HCEC 1CT (cell line): Measurements from ENCODE around the gene KRT40.
"Not testable (repeated sequence)": the region's sequence is repeated elsewhere in the genome, so short reads cannot be mapped to it uniquely, and the experiment has no call there.

ENCODE experiments used
- DNase-seq: peaks from one replicate; pipeline ENCODE4 v3.0.0-alpha.2; 2017

Gene KRT40

DNA sequence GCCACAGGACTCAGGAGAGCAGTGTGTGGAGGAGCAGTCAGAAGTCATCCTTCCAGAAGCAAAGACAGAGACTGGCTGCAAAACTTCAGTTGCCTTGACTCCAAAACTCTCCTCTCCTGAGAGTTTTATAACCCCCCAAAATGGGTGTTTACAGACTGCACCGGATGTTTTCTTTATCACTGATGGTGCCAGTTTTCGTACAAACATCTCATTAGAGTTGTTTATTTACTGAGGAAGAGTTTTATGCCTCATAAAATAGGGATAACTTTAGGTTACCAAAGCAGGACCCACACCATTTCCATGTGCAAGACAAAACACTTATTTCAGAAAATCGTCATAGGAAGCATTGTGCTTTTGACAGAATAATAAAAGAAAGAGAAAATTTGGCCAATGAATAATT lies at the start of gene KRT40:
KRT40 (minus strand) TSS at position 101 of the 400 bp plus-strand sequence; CDS start at position 48, 53 bp downstream.
- no peak for DNase-seq

DNA sequence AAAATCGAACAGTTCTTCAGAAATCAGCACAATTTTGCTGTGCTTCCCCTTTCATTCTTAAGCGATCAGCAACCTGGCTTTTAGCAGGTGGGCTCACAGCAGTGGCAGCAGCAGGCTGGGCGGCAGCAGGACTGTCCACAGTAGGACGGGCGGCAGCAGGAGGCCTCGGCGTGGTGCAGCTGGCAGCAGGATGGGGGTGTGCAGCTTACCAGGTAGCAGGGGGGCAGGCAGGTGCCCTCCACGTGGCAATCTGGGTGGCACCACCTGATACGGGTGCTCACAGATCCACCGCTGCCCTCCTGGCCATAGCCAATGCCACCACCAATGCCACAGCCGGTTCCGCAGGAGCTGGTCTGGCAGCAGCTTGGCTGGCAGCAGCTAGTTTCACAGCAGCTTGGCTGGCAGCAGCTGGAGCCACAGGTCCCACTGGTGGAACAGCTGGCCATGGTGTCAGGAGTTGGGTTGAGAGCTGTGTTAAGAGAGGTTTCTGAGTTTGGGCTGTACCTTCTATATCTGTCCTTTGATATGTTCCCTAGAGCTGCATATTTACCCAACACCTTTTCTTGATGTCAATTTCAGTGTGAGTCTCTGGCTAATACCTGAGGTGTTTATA lies 45.6 kb upstream of the KRT40 start, which contains the start of gene KRTAP1-4:
KRTAP1-4 (minus strand) TSS at position 563 of the 613 bp plus-strand sequence; CDS start at position 446, 117 bp downstream.
- no peak for DNase-seq

DNA sequence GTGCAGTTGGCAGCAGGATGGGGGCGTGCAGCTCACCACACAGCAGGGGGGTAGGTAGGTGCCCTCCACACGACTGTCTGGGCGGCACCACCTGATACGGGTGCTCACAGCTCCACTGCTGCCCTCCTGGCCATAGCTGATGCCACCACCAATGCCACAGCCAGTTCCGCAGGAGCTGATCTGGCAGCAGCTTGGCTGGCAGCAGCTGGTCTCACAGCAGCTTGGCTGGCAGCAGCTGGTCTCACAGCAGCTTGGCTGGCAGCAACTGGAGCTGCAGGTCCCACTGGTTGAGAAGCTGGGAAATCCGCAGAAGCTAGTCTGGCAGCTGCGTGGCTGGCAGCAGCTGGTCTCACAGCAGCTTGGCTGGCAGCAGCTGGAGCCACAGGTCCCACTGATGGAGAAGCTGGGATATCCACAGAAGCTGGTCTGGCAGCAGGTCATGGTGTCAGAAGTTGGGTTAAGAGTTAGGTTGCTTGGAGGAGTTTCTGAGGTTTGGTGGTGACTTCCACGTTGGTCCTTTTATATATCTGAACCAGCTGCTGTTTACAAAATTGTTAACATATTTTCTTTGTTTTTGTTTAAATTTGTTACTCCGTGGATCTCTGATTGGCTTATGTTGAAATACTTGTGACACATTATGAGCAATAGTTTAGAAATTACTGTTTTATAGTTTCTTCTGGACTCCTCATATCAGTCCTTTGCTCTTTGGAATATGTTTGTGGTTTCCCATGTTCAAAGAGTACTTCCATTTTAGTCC lies 42.8 kb upstream of the KRT40 start, which contains the start of gene KRTAP1-5:
KRTAP1-5 (minus strand) TSS at position 494 of the 757 bp plus-strand sequence; CDS start at position 441, 53 bp downstream.
- peak; percentile 99 for DNase-seq

DNA sequence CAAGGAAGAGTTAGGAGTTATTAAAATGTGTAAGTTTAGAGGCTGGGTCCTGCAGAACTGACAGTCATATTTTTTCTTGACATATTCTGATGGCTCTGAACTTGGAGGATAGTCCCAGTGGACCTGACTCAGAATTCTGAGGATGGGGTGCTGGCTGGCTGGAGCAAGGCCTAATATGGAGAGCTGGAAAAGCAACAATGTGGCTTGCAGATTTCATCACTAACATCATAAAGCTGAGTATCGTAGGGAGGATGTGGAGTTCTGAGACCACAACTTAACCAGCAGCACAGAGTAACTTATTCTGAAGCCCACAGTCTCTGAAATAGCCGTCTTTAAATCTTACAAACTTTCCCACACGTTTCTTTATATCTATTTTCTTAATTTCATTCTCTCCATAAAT lies 40.6 kb upstream of the KRT40 start:
- DNase-seq = no peak

DNA sequence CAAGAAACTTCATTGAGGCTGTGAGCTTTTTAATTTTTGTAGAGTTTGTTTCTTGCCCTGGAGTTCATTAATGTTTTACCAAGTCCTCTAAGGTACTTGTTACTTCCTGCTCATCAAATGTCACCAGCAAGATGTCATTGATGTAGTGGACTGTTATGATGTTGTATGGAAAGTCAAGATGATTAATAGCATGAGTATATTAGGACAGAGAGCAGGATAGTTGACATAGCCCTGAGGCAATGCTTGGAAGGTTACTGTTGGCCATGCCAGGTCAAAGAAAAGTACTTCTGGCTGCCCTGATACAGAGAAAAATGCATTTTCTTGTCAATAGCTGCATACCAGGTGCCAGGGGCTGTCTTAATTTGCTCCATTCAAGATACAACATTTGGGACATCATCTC lies 36.2 kb upstream of the KRT40 start:
- DNase-seq = no peak

DNA sequence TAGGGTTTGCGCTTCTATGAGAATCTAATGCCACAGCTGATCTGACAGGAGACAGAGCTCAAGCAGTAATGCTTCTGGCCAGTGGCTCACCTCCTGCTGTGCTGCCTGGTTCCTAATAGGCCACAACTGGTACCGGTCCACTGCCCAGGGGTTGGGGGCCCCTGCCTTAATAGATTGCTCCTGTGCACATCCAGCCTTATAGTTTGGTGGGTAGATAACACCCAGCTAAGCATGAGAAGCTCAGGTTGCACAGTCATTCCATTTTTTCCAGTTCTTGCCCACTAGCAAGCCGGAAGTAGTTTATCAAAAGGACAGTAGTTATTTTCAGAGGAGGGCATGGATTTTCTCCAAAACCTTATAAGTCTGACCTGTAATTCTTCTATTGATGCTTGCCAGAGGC lies 35.3 kb upstream of the KRT40 start:
- DNase-seq = no peak

DNA sequence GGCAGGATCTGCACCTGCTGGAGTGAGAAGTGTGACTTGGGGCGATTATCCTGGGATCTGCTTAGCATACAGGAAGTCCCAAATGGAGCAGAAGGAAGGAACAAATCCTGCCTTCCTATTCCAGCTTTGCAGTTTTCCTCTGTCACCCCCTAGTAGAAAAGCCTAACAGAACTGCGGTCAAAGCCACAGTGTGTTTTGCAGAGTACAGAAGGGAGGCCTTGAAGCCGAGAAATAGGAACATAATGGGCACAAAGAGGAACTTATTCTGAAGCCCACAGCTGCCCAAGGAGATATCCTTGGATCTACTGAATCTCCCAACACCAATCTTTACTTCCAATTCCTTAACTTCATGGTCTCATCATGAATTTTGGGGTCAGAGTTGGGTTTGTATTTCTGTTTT lies 34.4 kb upstream of the KRT40 start:
- no peak for DNase-seq

DNA sequence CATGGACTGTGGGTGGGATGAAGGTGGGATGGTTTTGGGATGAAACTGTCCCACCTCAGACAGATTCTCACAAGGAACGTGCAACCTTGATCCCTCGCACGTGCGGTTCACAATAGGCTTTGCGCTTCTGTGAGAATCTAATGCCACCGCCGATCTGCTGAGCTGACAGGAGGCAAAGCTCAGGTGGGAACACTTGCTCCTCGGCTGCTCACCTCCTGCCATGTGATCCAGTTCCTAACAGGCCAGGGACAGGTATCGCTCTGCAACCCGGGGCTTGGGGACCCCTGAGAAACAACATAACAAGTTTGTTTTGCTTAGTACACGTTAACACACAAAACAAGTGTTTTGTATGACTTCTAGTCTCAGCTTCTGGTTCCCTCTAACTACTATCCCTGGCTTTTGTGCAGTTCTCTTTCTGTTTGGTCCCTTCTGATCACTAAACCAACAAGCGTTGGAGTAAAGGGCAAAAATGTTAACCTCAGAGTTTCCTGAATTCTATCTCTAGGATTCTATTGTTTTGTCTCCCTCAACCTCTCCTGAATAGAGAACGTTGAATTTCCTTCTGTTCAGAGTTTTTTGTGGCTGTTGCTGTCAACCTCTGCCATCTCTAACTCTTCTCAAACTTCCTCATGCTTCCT lies 32.6 kb upstream of the KRT40 start:
- DNase-seq = no peak

DNA sequence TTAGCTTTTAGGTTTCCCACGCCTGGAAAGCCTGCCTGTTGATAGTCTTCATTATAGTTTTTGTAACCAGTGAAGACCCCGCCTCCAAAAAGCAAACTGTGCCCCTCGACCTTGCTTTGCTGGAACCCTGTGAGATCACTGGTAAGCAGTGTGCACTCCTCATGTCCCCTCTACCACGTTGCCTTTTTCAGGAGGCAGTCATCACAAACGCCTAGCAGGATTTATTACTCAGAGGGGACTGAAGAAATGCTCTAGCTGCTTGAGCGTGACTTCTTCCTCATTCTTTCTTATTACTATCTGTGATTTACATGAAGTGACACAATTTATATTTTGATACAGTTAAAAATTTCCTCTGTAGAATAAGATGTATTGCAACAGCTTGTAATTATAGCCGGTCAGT lies 31.3 kb upstream of the KRT40 start:
- DNase-seq = no peak

DNA sequence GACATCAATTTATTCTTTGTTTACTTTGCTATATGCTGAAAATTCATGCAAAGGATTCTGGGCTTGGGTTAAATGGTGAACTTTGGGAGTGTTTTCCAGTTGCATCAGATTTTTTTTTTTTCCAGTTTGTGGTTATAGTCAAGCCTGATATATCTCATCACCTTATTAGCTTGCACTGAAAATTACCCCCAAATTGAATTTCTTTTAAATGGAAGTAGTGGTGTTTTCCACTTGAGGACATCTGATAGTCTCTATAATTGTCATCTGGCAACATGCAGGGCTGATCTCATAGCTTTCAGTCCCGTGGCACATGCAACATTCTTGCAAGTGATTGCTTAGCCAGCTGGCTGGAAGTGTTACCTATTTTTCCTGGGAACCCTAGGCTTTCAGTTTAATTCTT lies 29.5 kb upstream of the KRT40 start:
- DNase-seq = peak; percentile 5

DNA sequence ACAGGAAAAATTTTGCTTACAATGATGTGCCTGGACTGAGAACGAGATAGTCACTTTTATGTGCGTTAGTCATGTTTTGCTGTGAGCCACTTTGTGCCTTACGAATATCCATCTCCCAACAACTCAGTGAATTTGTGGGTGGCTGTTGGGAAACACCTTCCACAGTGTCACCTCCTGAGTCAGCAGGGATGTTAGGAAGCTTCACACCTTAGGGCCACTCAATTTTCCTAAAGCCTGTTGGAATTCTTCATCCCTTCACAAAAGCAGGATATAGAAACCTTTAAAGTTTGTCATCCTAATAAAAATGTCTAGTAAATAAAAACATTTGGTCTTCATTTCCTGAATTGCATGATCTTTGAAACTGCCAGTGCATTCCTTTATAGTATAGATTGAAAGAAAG lies 29.1 kb upstream of the KRT40 start:
- peak; percentile 48 for DNase-seq

DNA sequence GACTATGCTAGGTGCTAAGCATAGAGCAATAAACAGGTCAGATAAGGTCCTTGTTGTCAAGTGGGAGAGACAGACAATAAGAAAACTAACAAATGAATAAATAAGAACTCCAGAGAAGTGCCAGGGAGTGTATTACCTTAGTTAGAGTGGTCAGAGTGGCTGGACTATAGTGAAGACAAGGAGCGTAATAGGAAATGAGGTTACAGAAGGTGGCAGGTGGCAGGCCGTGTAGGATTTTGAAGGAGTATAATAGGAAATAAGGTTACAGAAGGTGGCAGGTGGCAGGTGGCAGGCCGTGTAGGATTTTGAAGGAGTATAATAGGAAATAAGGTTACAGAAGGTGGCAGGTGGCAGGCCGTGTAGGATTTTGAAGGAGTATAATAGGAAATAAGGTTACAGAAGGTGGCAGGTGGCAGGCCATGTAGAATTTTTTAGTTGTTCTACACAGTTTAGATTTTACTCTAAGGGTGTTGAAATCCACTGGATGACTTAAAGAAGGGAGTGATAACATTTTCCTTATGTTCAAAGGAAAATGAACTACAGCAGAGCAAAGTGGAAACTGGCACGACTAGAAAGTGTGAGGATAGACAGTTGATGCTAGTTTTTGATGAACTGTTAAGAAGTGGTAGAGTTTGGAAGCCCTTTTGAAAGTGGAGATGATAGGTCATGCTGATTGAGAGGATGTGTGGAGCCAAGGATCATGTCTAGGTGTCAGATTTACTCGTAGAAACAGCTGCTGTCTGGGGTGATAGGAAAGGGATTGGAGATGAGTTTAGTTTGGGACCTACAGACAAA lies 28.4 kb upstream of the KRT40 start:
- no peak for DNase-seq

DNA sequence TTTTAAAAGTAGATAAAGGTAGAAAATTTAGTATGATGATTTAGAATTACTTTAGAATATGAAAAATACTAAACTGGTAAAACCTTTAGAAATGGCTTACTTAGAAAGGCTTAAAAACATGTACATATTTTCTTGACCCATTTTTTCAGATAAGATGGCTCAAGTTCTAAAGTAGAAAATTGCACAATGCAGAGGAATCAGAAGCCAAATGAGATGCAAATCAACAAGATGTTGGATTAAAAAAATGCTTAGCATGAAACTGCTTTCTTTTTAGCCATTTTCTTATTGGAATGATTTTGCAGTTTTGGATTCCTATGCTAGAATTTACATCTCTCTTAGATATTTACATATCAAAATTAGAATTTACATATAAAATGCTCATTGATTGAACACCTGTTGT lies 26.3 kb upstream of the KRT40 start:
- no peak for DNase-seq

DNA sequence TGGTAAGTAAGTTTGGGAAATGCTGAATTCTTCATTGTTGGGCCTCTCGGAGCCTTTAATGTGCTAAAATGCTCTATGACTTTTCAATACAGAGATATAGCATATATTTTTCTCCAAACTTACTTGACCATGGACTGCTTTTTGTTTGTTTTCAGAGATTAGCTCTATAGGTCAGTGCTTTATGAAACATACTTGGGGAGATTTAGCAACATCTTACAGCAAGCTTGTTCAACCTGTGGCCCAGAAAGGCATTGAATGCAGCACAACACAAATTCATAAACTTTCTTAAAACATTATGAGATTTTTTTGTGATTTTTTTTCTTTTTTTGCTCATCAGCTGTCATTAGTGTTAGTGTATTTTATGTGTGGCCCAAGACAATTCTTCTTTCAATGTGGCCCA lies 25.8 kb upstream of the KRT40 start:
- no peak for DNase-seq

DNA sequence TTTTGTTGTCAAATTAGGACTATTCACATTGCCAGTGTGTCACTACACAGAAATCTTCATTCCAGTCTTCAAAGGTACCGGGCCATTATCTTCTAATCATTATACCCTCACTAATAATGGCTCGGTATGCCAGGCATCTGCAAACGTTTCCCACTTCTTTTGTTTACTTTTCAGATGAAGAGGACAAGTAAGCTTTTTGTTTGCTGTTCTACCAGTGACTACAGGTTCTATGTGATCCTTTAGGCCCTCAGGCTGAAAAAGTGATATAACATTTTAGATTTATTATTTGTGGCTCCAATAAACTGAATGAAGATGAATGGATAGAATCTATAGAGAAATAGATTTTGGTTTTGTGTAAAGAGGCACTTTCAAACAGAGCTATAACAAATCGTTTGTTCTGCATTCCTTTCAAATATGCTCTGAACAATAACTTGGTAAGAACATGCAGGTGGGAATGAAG lies 25.2 kb upstream of the KRT40 start:
- no peak for DNase-seq

DNA sequence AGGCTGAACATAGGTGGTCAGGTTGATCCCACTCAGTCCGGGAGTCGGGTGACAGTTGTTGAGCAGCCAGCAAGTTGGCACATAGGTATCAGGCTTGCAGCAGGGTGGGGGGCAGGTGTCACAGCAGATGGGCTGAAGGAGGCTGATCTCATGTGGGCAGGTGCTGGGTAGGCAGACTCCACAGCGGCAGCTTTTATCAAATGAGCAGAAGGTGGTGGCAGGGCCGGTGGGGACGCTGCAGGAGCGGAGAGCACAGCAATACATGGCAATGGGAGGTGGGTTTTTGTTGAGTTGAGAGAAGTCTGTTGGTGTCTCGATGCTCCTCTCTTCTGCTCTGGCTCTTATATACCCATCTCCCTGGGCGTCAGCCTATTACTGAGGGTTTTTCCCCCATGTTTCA lies 24.7 kb upstream of the KRT40 start, which contains the start of gene KRTAP3-1:
KRTAP3-1 (minus strand) TSS at position 318 of the 400 bp plus-strand sequence; CDS start at position 264, 54 bp downstream.
- no peak for DNase-seq

DNA sequence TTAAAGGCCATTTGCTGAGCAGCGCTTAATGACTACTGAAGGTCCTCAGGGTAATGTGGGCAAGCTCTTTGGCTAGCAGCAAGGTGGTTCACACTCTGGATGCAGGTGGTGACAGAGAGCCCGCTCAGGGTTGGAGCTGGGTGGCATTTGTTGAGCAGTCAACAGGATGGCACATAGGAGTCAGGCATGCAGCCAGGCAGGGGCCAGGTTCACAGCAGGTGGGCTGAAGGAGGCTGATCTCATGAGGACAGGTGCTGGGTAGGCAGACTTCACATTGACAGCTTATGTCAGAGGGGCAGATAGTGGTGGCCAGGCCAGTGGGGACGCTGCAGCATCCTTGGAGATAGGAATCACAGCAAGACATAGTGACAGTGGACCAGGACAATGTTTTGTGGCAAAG lies 20.3 kb upstream of the KRT40 start:
- DNase-seq = no peak

DNA sequence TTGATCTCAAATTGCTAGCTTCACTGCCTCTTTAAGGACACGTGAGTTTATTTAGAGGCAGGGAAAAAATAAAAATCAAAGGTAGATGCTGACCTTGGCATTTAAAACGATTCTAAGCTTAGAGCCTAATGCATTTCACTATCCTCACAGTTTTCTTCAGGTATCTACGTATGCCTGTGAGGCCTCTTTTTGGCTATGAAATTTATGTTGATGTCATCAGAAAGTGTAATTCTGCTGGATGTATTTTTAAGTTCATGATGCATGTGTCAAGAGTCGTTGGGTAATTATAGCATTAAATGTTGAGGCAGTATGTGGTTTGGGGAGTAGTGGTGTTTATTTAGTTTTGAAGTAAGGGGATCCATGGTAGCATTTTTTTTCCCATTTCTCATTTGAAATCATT lies 19.8 kb upstream of the KRT40 start:
- DNase-seq = no peak

DNA sequence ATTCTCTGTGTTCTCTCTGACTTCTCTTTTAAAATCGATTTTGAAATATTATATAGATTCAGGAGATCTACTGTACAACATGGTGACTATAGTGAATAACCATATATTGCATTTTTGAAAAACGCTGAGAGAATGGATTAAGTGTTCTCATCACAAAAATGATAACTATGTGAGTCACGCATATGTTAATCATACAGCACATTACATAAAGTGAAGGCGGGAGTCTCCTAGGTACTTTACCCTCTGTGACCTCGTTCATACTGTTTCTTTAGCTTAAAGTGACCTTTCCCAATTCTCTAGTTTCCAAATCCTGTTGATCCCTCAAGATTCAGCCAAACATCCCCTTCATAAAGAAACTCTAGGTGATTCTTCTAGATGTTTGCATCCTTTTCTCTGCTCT lies 18.7 kb upstream of the KRT40 start:
- DNase-seq = peak; percentile 74

DNA sequence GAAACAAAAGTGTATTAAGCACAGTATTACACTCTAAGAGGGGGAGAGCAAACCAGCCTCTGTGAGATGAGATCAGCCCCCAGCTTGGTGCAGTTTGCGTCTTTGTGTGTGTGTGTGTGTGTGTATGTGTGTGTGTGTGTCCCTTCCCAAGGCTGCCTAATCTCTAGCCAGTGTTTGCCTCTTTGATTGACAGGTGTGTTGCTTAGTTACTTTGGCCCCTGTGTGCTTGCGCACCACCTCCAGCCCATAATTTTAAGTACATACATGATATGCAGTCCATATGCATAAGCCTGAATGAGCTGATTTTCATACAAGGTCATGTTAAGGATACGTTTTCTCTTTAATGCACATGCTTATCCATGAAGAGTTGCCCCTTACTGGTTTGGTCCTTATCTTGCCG lies 17.7 kb upstream of the KRT40 start:
- DNase-seq = no peak

DNA sequence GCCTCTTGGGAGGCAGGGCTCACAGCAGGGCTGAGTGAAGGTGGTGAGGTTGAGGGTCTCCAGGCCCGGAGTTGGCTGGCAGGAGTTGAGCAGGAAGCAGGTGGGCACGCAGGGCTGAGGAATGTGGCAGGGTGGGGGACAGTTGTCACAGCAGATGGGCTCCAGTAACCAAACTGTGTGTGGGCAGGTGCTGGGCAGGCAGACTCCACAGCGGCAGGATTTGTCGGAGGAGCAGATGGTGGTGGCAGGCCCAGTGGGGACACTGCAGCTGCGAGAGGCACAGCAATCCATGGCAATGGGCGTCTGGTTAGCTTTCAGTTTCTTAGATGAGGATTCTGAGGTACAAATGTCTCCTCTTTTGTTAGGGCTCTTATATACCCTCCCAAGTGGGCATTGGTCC lies 15.4 kb upstream of the KRT40 start, which contains the start of gene KRTAP3-2:
KRTAP3-2 (minus strand) TSS at position 344 of the 400 bp plus-strand sequence; CDS start at position 291, 53 bp downstream.
- not testable (repeated sequence) for DNase-seq

DNA sequence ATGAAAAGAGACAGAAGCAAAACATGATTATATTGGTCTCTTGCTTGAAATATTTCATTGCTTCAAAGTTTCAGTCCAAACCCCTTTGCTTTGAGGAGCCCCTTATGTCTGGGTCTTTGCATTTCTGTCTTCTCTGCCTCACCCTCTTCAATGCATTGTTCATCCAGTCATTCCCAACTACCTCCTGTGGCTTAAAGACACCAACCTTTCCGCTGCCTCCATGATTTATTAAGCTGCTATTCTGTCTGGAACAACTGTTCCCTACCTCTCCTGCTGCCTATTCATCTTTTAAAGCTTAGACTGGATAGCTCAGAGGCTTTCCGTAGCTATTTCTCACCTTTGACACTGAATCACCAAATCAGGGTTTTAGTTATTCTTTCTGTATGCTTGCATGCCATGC lies 13.2 kb upstream of the KRT40 start:
- no peak for DNase-seq

DNA sequence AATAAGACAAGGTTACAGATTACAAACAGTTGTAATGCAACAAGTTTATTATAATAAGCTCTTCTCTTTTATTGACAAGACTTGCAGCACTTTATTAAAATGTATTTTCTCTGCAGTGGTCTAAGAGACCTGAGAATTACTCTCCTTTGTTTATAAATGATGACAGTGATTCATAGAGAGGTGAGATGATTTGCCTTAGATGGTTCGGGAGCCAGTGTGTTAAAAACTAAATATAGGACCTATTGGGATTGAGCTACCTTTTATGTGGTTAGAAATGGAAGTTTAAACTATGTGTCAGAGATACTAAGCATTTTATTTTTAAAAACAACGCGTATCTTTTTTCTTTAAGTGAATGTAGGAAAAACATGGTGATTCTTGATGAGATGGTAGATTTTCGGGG lies 12.7 kb upstream of the KRT40 start:
- peak; percentile 9 for DNase-seq
